ENCODE measurements around the gene TMEM52.

Gene TMEM52

DNA sequence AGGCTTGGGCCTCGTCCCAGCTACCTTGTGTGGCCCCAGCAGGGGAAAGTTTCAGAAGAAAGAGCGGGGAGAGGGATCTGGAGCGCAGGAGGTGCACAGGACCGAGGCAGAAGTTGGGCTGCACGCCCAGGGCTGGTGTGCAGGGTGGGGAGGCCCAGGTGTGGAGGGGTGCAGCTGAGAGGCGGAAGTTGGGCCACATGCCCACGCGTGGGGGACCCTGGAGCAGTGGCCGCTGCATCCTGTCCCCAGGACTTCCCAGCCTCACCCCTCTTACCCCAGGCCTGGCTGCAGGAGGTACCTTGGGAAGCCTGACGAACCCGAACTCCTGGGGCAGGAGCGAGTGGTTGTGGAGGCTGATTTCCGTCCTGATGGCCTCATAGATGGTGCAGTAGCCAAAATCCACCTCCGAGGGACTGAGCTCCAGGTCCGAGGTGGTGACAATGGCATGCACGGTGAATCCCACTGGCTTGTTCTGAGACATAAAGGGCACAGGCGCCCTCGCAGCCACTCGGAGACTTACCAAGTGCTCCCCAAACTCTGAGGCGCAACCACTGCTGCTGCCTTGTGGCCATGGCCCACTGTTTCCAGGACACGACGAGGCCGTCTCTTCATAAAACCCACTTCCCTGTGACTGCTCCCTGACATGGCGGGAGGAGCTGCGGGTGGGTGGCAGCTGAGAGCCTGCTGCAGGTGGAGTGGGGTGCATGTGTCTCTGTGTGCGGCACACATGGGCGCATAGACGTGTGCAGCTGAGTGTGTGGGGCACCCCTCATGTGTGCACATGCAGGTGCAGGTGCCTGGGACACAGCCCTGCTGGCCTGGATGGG lies 20.4 kb upstream of the TMEM52 start:
- Histone ChIP-seq H3F3A (ENCODE audit: insufficient read depth, low read length) (no peaks in the 10 kb centered on the region), H3K36me3 (replicated peaks; ENCODE audit: insufficient read depth, low read length) (no peaks in the 10 kb centered on the region), H3K79me2 (ENCODE audit: low read length) (no peaks in the 10 kb centered on the region), H3K27ac (ENCODE audit: low read length) (no peak overlapping the region), H3K4me2 (ENCODE audit: low read depth, low read length) (no peak overlapping the region), H3K9me3 (replicated peaks; ENCODE audit: insufficient read depth, low read length) (no peaks in the 10 kb centered on the region), H2AFZ (ENCODE audit: low read length) (no peak overlapping the region), H3K4me1 (ENCODE audit: low read length) (no peaks in the 10 kb centered on the region), H3K9ac (ENCODE audit: low read length) (no peak overlapping the region), H3K4me3 (ENCODE audit: low read length) (no peak overlapping the region), H3K9me2 (replicated peaks; ENCODE audit: insufficient read depth, low read length) (no peaks in the 10 kb centered on the region), H4K20me1 (ENCODE audit: insufficient read depth, low read length) (no peaks in the 10 kb centered on the region), H3K27me3 (replicated peaks; ENCODE audit: insufficient read depth, low read length) (peaks cover 86% of the 10 kb centered on the region)
- TF ChIP-seq EZH2 (optimal IDR thresholded peaks at IDR 0.05; ENCODE audit: low read depth, low read length) (no peak), EZH2phosphoT487 (IDR thresholded peaks at IDR 0.05; ENCODE audit: low read length) (no peak)
- TF ChIP-seq, protein P1, sequence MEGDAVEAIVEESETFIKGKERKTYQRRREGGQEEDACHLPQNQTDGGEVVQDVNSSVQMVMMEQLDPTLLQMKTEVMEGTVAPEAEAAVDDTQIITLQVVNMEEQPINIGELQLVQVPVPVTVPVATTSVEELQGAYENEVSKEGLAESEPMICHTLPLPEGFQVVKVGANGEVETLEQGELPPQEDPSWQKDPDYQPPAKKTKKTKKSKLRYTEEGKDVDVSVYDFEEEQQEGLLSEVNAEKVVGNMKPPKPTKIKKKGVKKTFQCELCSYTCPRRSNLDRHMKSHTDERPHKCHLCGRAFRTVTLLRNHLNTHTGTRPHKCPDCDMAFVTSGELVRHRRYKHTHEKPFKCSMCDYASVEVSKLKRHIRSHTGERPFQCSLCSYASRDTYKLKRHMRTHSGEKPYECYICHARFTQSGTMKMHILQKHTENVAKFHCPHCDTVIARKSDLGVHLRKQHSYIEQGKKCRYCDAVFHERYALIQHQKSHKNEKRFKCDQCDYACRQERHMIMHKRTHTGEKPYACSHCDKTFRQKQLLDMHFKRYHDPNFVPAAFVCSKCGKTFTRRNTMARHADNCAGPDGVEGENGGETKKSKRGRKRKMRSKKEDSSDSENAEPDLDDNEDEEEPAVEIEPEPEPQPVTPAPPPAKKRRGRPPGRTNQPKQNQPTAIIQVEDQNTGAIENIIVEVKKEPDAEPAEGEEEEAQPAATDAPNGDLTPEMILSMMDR (IDR thresholded peaks at IDR 0.05; ENCODE audit: low read length): no peak
- DNase-seq: no peak

DNA sequence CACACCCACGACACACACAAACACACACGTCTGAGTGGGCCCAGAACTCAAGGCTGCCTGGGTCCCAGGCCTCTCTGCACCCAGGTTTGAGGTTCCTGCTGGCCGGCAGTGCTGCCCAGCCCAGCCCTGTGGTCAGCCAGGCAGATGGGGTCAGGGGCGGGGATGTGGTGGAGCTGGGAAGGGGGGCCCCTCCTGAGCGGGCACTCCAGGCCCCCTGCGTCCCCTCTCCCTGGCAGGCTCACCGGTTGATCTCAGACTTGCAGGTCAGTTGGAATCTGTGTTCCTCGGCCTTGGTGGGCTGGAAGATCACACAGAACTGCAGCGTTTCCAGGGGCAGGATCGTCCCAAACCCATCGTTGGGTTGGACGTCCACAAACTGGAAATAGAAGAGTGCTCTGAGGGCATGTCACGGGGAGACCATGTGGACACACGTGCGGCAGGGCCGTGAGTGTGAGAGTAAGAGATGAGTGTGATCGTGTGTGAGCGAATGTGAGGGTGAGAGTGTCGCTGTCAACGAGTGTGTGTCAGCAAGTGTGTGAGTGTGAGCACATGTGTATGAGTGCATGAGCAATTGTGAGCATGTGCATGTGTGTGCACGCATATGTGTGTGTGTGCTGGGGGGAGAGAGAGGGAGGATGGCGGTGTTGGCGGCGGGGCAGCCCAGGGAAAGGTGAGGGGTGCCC lies 19.7 kb upstream of the TMEM52 start:
- H3K4me2 ChIP-seq (ENCODE audit: low read depth, low read length): no peak overlapping the region
- no peaks in the 10 kb centered on the region for H3K4me1 ChIP-seq (ENCODE audit: low read length)
- no peak for TF ChIP-seq EZH2 (optimal IDR thresholded peaks at IDR 0.05; ENCODE audit: low read depth, low read length)
- no peak for TF ChIP-seq EZH2phosphoT487 (IDR thresholded peaks at IDR 0.05; ENCODE audit: low read length)
- TF ChIP-seq, protein P1 (IDR thresholded peaks at IDR 0.05; ENCODE audit: low read length): no peak
- no peaks in the 10 kb centered on the region for H3F3A ChIP-seq (ENCODE audit: insufficient read depth, low read length)
- no peaks in the 10 kb centered on the region for H4K20me1 ChIP-seq (ENCODE audit: insufficient read depth, low read length)
- no peak overlapping the region for H3K9ac ChIP-seq (ENCODE audit: low read length)
- no peak for DNase-seq
- no peak overlapping the region for H2AFZ ChIP-seq (ENCODE audit: low read length)
- H3K4me3 ChIP-seq (ENCODE audit: low read length): no peak overlapping the region
- peaks cover 84% of the 10 kb centered on the region for H3K27me3 ChIP-seq (replicated peaks; ENCODE audit: insufficient read depth, low read length)
- H3K79me2 ChIP-seq (ENCODE audit: low read length): no peaks in the 10 kb centered on the region
- no peak overlapping the region for H3K27ac ChIP-seq (ENCODE audit: low read length)
- no peaks in the 10 kb centered on the region for H3K36me3 ChIP-seq (replicated peaks; ENCODE audit: insufficient read depth, low read length)
- H3K9me3 ChIP-seq (replicated peaks; ENCODE audit: insufficient read depth, low read length): no peaks in the 10 kb centered on the region
- H3K9me2 ChIP-seq (replicated peaks; ENCODE audit: insufficient read depth, low read length): no peaks in the 10 kb centered on the region

DNA sequence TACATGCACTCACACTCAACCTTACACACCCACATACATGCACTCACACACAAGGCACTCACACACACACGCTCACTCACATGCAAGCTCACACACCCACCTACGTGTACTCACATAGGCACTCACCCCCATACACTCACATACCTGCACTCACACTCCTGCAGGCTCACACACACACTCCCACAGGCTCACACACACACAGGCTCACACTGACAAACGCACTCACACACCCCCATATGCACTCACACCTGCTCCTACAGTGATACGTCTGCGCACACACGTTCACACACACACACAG lies 19.1 kb upstream of the TMEM52 start:
- Histone ChIP-seq H3K9me2 (replicated peaks; ENCODE audit: insufficient read depth, low read length) (no peaks in the 10 kb centered on the region), H3K27ac (ENCODE audit: low read length) (no peak overlapping the region), H4K20me1 (ENCODE audit: insufficient read depth, low read length) (no peaks in the 10 kb centered on the region), H3K9me3 (replicated peaks; ENCODE audit: insufficient read depth, low read length) (no peaks in the 10 kb centered on the region), H3K27me3 (replicated peaks; ENCODE audit: insufficient read depth, low read length) (peaks cover 84% of the 10 kb centered on the region), H3K36me3 (replicated peaks; ENCODE audit: insufficient read depth, low read length) (no peaks in the 10 kb centered on the region), H3K9ac (ENCODE audit: low read length) (no peak overlapping the region), H3K79me2 (ENCODE audit: low read length) (no peaks in the 10 kb centered on the region), H3K4me3 (ENCODE audit: low read length) (no peak overlapping the region), H3K4me2 (ENCODE audit: low read depth, low read length) (no peak overlapping the region), H3F3A (ENCODE audit: insufficient read depth, low read length) (no peaks in the 10 kb centered on the region), H2AFZ (ENCODE audit: low read length) (no peak overlapping the region), H3K4me1 (ENCODE audit: low read length) (no peaks in the 10 kb centered on the region)
- no peak for TF ChIP-seq EZH2 (optimal IDR thresholded peaks at IDR 0.05; ENCODE audit: low read depth, low read length)
- TF ChIP-seq, protein P1 (IDR thresholded peaks at IDR 0.05; ENCODE audit: low read length): no peak
- TF ChIP-seq EZH2phosphoT487 (IDR thresholded peaks at IDR 0.05; ENCODE audit: low read length): no peak
- no peak for DNase-seq
